ENCODE measurements around the gene PSAPL1.

- TF ChIP-seq POLR2A (IDR thresholded peaks at IDR 0.05) (no peak), CTCF (IDR thresholded peaks at IDR 0.05) (no peak)
Measured at GRCh38 chr4:7460566-7460965, 25.8 kb upstream of the PSAPL1 start.
